HCT116 (cell line): Measurements from ENCODE around the gene ANKRD9.

Source experiments
- ATF3 ChIP-seq: IDR thresholded peaks from 2 replicates; pipeline ENCODE4 v1.6.1; 2012
- CTCF ChIP-seq, 3 experiments: fragments of 200-600 bp in 1 of 3; sonication (generic) in 1 of 3; IDR thresholded peaks in 2 of 3; conservative IDR thresholded peaks in 1 of 3; 2 replicates each; pipeline ENCODE4 v1.5.1; 2012 to 2017; ENCODE audit warnings: low read depth in 2 of 3, low read length in 2 of 3, antibody characterized with exemption in 1 of 3, borderline replicate concordance in 1 of 3, control low read depth in 1 of 3, mild to moderate bottlenecking in 1 of 3, mixed read lengths in 1 of 3, mixed run types in 1 of 3, moderate library complexity in 1 of 3; ENCODE audit not compliant: insufficient read depth in 1 of 3
- EGR1 ChIP-seq: IDR thresholded peaks from 2 replicates; pipeline ENCODE4 v1.6.1; 2012; ENCODE audit warnings: low read depth
- ELF1 ChIP-seq: IDR thresholded peaks from 2 replicates; pipeline ENCODE4 v1.6.1; 2012; ENCODE audit warnings: low read depth, borderline replicate concordance
- FOSL1 ChIP-seq: IDR thresholded peaks from 2 replicates; pipeline ENCODE4 v1.6.1; 2012; ENCODE audit warnings: low read depth
- MAX ChIP-seq: IDR thresholded peaks from 2 replicates; pipeline ENCODE4 v1.6.1; 2012
- POLR2A ChIP-seq: IDR thresholded peaks from 2 replicates; pipeline ENCODE4 v1.7.0; 2011; ENCODE audit warnings: borderline replicate concordance; ENCODE audit not compliant: insufficient read depth, insufficient read length; ENCODE audit errors: extremely low read depth
- POLR2AphosphoS5 ChIP-seq: IDR thresholded peaks from 2 replicates; pipeline ENCODE4 v1.6.1; 2011; ENCODE audit warnings: mild to moderate bottlenecking, low read depth, low read length, moderate library complexity
- REST ChIP-seq: IDR thresholded peaks from 2 replicates; pipeline ENCODE4 v1.6.1; 2012; ENCODE audit warnings: low read depth
- ZFX ChIP-seq: fragments of 450-650 bp; IDR thresholded peaks from 2 replicates; pipeline ENCODE4 v1.6.1; 2017

- TF ChIP-seq CTCF (IDR thresholded peaks at IDR 0.05 in 2 of 3, conservative IDR thresholded peaks at IDR 0.05 in 1 of 3; ENCODE audit: borderline replicate concordance in 1 of 3, insufficient read depth in 1 of 3, low read depth in 2 of 3, low read length in 2 of 3) (peak; percentile 16 to 49 (median 46); a peak in 5 of 6 replicates), POLR2A (no peak), REST (no peak), ATF3 (no peak), POLR2AphosphoS5 (no peak), ELF1 (no peak), FOSL1 (no peak), MAX (no peak), ZFX (no peak), EGR1 (no peak)
These were observed 11.4 kb downstream of the ANKRD9 start for GRCh38 chr14:102497998-102498677.
